OCI-LY1 (cell line): ENCODE measurements around the gene H1-8.

Experiments
- CTCF ChIP-seq: fragments of 200-600 bp; sonication (generic), shearing (Covaris generic); IDR thresholded peaks from 2 replicates; pipeline ENCODE4 v1.5.1; 2017; ENCODE audit warnings: mild to moderate bottlenecking, antibody characterized with exemption, low read length, moderate library complexity, mixed read lengths
- EZH2 ChIP-seq: fragments of 200-600 bp; sonication (generic), shearing (Covaris generic); IDR thresholded peaks from 2 replicates; pipeline ENCODE4 v1.8.0; 2017; ENCODE audit warnings: borderline replicate concordance, mixed run types, mild to moderate bottlenecking, antibody characterized with exemption, low read length, moderate library complexity, mixed read lengths

DNA sequence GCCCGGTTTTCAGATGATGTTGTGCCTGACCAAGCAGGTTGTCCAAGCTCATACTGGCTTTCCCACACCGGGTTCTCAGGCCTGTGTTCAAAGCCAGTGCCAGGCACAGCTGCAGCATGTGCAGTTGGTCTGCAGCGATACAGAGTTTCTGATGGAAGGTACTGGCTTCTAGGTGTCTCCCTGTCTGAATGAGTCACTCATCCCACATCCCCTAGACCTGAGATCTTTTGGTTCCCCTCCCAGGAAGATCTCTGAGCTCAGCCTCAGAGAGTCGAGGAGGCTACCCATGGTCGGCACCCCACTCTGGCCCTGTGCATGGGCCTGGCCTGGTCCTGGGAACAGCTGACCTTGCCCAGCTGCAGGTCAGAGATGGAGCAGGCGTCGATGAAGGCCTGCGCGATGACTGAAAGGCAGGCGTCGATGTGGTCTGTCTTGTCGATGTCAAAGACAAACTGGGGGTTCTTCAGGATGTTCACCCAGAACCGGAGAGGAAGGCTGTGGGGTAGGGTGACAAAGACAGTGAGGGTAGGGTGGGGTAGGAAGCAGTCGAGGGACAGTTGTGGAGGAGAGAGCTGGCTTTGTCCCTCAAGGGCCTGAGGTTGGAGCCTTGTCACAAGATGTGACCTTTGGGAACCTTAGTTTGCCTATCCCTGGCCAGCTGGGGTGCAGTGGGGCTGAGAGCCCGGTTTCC lies 15.3 kb downstream of the H1-8 start:
- TF ChIP-seq CTCF (no peak), EZH2 (no peak)
